Glutamatergic neuron (in vitro differentiated cells): ENCODE data around the gene PROX1. TPM values are rescaled to one million over a fixed set of nuclear protein-coding genes. Genes with fewer than 3 reads are reported as not detected.
A peak's percentile ranks its signal among the peaks of the same experiment; 100 is the strongest.

Experiments
- DNase-seq: peaks from one replicate; pipeline ENCODE4 v3.0.0; 2022
- H3K27ac Mint-ChIP-seq: one replicate; pipeline ENCODE4 v1.8.0; 2020; ENCODE audit warnings: mild to moderate bottlenecking, mixed read lengths, inconsistent platforms; ENCODE audit not compliant: unreplicated experiment
- H3K27me3 Mint-ChIP-seq: one replicate; pipeline ENCODE4 v1.8.0; 2020; ENCODE audit warnings: mild to moderate bottlenecking, moderate library complexity, mixed read lengths, inconsistent platforms; ENCODE audit not compliant: unreplicated experiment
- H3K36me3 Mint-ChIP-seq: one replicate; pipeline ENCODE4 v1.8.0; 2020; ENCODE audit warnings: mild to moderate bottlenecking, mixed read lengths, inconsistent platforms; ENCODE audit not compliant: unreplicated experiment
- H3K4me1 Mint-ChIP-seq: one replicate; pipeline ENCODE4 v1.8.0; 2020; ENCODE audit warnings: mild to moderate bottlenecking, low read depth, mixed read lengths, inconsistent platforms; ENCODE audit not compliant: unreplicated experiment
- H3K4me3 Mint-ChIP-seq: one replicate; pipeline ENCODE4 v1.8.0; 2020; ENCODE audit warnings: mild to moderate bottlenecking, mixed read lengths, inconsistent platforms; ENCODE audit not compliant: unreplicated experiment
- H3K9me3 Mint-ChIP-seq: one replicate; pipeline ENCODE4 v1.8.0; 2020; ENCODE audit warnings: mild to moderate bottlenecking, moderate library complexity, mixed read lengths, inconsistent platforms; ENCODE audit not compliant: unreplicated experiment
- CTCF ChIP-seq: fragments of 200-600 bp; sonication (generic); IDR thresholded peaks from one replicate; pipeline ENCODE4 v1.5.0; 2021; ENCODE audit not compliant: partially characterized antibody, unreplicated experiment
- total RNA-seq: library from RNA; stranded (reverse); fragmentation: NEBNext Ultra II Directional; extraction: Animal tissue kit (Norgen Biotek cat#: 25700); gene quantifications from one replicate; pipeline ENCODE4 v1.2.1, GENCODE V29; 2021; ENCODE audit not compliant: unreplicated experiment

The PROX1 gene
- total RNA-seq, 1 donor from 2014 or later = 68.4 TPM

- Mint-ChIP-seq H3K27me3 (peaks cover 4% of the 10 kb centered on the region), H3K4me1 (peaks cover 38% of the 10 kb centered on the region), H3K9me3 (peaks cover 2% of the 10 kb centered on the region), H3K4me3 (no peak overlapping the region), H3K27ac (peak overlapping the region; percentile 71), H3K36me3 (peaks cover 4% of the 10 kb centered on the region)
- TF ChIP-seq CTCF = no peak
- no peak for DNase-seq
These were observed 42.0 kb downstream of the PROX1 start for GRCh38 chr1:214029796-214030195.

- Mint-ChIP-seq H3K4me1 (peaks cover 38% of the 10 kb centered on the region), H3K4me3 (no peak overlapping the region), H3K36me3 (peaks cover 4% of the 10 kb centered on the region), H3K27me3 (peaks cover 4% of the 10 kb centered on the region), H3K27ac (no peak overlapping the region), H3K9me3 (no peaks in the 10 kb centered on the region)
- DNase-seq = no peak
- TF ChIP-seq CTCF = no peak
These were observed 43.5 kb downstream of the PROX1 start for GRCh38 chr1:214031267-214031650.

GRCh38 chr1:214037468-214037867 is 49.7 kb downstream of the PROX1 start:
- TF ChIP-seq CTCF = no peak
- no peak for DNase-seq
- H3K4me1 Mint-ChIP-seq = no peaks in the 10 kb centered on the region
- H3K4me3 Mint-ChIP-seq = no peak overlapping the region
- no peaks in the 10 kb centered on the region for H3K9me3 Mint-ChIP-seq
- H3K27ac Mint-ChIP-seq = no peak overlapping the region
- H3K36me3 Mint-ChIP-seq = no peaks in the 10 kb centered on the region
- H3K27me3 Mint-ChIP-seq = peaks cover 1% of the 10 kb centered on the region

- no peak for TF ChIP-seq CTCF
- Mint-ChIP-seq H3K4me3 (no peak overlapping the region), H3K4me1 (no peaks in the 10 kb centered on the region), H3K27me3 (no peaks in the 10 kb centered on the region), H3K36me3 (no peaks in the 10 kb centered on the region), H3K9me3 (no peaks in the 10 kb centered on the region), H3K27ac (no peak overlapping the region)
- no peak for DNase-seq
These were observed 51.7 kb downstream of the PROX1 start for GRCh38 chr1:214039394-214040018.

GRCh38 chr1:214043167-214043566 is 55.4 kb downstream of the PROX1 start:
- Mint-ChIP-seq H3K27ac (no peak overlapping the region), H3K36me3 (peaks cover 9% of the 10 kb centered on the region), H3K9me3 (peaks cover 3% of the 10 kb centered on the region), H3K4me1 (no peaks in the 10 kb centered on the region), H3K27me3 (no peaks in the 10 kb centered on the region), H3K4me3 (no peak overlapping the region)
- no peak for TF ChIP-seq CTCF
- DNase-seq = no peak
